PC-9 (cell line): ENCODE measurements around the gene HOXD4. TPM values are rescaled to one million over a fixed set of nuclear protein-coding genes. Genes with fewer than 3 reads are reported as not detected.

ENCODE experiments used
- BruUV-seq: library from RNA; stranded (reverse); fragments of 400-500 nt; replicated peaks from 2 replicates; lab custom pipeline; 2021; lab: Mats Ljungman, UMichigan
- CTCF ChIA-PET: fragments of 300-600 bp; sonication (Branson Sonifier 250); formaldehyde crosslinking; loops from one replicate; lab custom pipeline; 2022; ENCODE audit warnings: antibody characterized with exemption; lab: Charles Lee
- POLR2A ChIA-PET: fragments of 300-600 bp; sonication (Branson Sonifier 250); formaldehyde crosslinking; loops from one replicate; lab custom pipeline; 2022; ENCODE audit warnings: antibody characterized with exemption; ENCODE audit not compliant: unreplicated experiment; lab: Charles Lee
- DNase-seq, 2 experiments: peaks; one replicate each; pipeline versions ENCODE4 v3.0.0 to v3.0.0-alpha.2; 2015 to 2022; ENCODE audit warnings: mixed read lengths in 1 of 2
- H2AFZ ChIP-seq: fragments of 200-600 bp; sonication (generic); 2 replicates; pipeline ENCODE4 v1.8.1; 2017; ENCODE audit warnings: antibody characterized with exemption
- H3F3A ChIP-seq: fragments of 200-600 bp; sonication (generic); 2 replicates; pipeline ENCODE4 v1.8.1; 2017; ENCODE audit warnings: antibody characterized with exemption, mild to moderate bottlenecking, low read depth; ENCODE audit not compliant: insufficient read depth
- H3K27ac ChIP-seq: fragments of 200-600 bp; sonication (generic); 2 replicates; pipeline ENCODE4 v1.6.1; 2016; ENCODE audit warnings: mixed run types
- H3K27me3 ChIP-seq: fragments of 200-600 bp; sonication (generic); 2 replicates; pipeline ENCODE4 v1.6.1; 2016; ENCODE audit warnings: low read depth, mixed run types; ENCODE audit not compliant: insufficient read depth
- H3K36me3 ChIP-seq: fragments of 200-600 bp; sonication (generic); 2 replicates; pipeline ENCODE4 v1.6.1; 2016; ENCODE audit warnings: low read depth, mixed run types
- H3K4me1 ChIP-seq: fragments of 200-600 bp; sonication (generic); replicated peaks from 2 replicates; pipeline ENCODE4 v1.6.1; 2016; ENCODE audit warnings: mixed run types; ENCODE audit not compliant: insufficient read depth
- H3K4me2 ChIP-seq: fragments of 200-600 bp; sonication (generic); 2 replicates; pipeline ENCODE4 v1.6.1; 2017; ENCODE audit warnings: mixed run types
- H3K4me3 ChIP-seq: fragments of 200-600 bp; sonication (generic); 2 replicates; pipeline ENCODE4 v1.6.1; 2016; ENCODE audit warnings: mixed run types
- H3K79me2 ChIP-seq: fragments of 200-600 bp; sonication (generic); 2 replicates; pipeline ENCODE4 v1.6.1; 2017; ENCODE audit warnings: low read depth, mixed run types
- H3K9me2 ChIP-seq: fragments of 200-600 bp; sonication (generic); 2 replicates; pipeline ENCODE4 v1.8.1; 2017; ENCODE audit warnings: mild to moderate bottlenecking; ENCODE audit not compliant: insufficient read depth
- H3K9me3 ChIP-seq: fragments of 200-600 bp; sonication (generic); 2 replicates; pipeline ENCODE4 v1.8.1; 2016; ENCODE audit warnings: low read depth; ENCODE audit not compliant: insufficient read depth
- H4K20me1 ChIP-seq: fragments of 200-600 bp; sonication (generic); 2 replicates; pipeline ENCODE4 v1.8.1; 2017; ENCODE audit not compliant: insufficient read depth
- EZH2 ChIP-seq: fragments of 200-600 bp; sonication (generic); IDR thresholded peaks from 2 replicates; pipeline ENCODE4 v1.8.0; 2017; ENCODE audit warnings: antibody characterized with exemption, low read depth
- intact Hi-C: fragments of 100-400 bp; cut with micrococcal nuclease; formaldehyde crosslinking; loops from one replicate; pipeline ENCODE4 v1.10.0; 2022; ENCODE audit not compliant: unreplicated experiment
- total RNA-seq: library from RNA; stranded (reverse); gene quantifications from 2 replicates; pipeline ENCODE4 v1.2.3, GENCODE V29; 2021
- TF ChIP-seq, protein P1 (sequence below): fragments of 200-600 bp; sonication (generic); conservative IDR thresholded peaks from 2 replicates; pipeline ENCODE4 v1.6.1; 2017; ENCODE audit warnings: mixed run types, antibody characterized with exemption, mild to moderate bottlenecking, moderate library complexity

HOXD4 gene
- total RNA-seq, 1 experiment from 2014 or later, result not detected

DNA sequence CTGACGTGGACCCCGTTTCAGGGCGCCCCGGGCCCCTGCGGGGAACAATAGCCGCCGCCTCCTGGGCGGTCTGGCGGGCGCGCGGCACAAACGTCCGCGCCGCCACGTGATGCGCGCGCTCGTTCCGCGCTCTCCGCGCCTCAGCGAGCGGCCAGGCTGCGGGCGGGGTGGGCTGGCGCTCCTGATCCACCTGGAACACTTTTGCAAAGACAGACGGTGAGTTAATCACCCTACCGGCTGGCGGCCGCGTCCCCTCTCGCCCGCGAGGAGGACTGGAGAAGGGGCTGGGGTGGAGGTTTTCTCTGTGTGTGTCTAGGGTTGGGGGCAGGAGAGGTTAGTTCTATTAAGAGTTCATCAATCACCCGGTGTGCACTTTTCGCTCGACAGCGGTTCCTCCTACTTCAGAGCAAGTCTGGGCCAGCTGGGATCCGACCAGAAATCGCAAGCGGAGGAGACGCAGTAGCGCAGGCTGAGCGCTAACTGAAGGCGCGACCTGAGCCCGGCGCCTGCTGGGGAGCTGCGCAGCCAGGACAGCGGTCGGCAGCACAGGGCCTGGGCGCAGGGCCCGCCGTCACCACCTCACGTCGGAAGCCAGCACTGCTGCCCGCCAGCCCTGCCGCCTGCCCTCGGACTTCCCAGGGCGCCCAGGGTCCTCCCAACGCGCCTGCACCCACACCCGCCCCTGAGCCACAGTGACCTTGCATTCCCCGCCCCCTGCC is 26.8 kb downstream of the HOXD4 start:
- Histone ChIP-seq H3K27me3 (peaks cover 68% of the 10 kb centered on the region), H3K36me3 (no peaks in the 10 kb centered on the region), H3K79me2 (no peaks in the 10 kb centered on the region), H3F3A (no peaks in the 10 kb centered on the region), H4K20me1 (no peaks in the 10 kb centered on the region), H3K27ac (no peak overlapping the region), H3K9me3 (no peaks in the 10 kb centered on the region), H3K4me1 (no peaks in the 10 kb centered on the region), H2AFZ (no peak overlapping the region), H3K4me3 (no peak overlapping the region), H3K9me2 (no peaks in the 10 kb centered on the region), H3K4me2 (no peak overlapping the region)
- intact Hi-C loops, result no loop called here
- ChIA-PET POLR2A (no interaction called here), CTCF (no interaction called here)
- BruUV-seq, result no TSS peak
- no peak for DNase-seq
- TF ChIP-seq, protein P1, sequence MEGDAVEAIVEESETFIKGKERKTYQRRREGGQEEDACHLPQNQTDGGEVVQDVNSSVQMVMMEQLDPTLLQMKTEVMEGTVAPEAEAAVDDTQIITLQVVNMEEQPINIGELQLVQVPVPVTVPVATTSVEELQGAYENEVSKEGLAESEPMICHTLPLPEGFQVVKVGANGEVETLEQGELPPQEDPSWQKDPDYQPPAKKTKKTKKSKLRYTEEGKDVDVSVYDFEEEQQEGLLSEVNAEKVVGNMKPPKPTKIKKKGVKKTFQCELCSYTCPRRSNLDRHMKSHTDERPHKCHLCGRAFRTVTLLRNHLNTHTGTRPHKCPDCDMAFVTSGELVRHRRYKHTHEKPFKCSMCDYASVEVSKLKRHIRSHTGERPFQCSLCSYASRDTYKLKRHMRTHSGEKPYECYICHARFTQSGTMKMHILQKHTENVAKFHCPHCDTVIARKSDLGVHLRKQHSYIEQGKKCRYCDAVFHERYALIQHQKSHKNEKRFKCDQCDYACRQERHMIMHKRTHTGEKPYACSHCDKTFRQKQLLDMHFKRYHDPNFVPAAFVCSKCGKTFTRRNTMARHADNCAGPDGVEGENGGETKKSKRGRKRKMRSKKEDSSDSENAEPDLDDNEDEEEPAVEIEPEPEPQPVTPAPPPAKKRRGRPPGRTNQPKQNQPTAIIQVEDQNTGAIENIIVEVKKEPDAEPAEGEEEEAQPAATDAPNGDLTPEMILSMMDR, result no peak
- no peak for TF ChIP-seq EZH2

DNA sequence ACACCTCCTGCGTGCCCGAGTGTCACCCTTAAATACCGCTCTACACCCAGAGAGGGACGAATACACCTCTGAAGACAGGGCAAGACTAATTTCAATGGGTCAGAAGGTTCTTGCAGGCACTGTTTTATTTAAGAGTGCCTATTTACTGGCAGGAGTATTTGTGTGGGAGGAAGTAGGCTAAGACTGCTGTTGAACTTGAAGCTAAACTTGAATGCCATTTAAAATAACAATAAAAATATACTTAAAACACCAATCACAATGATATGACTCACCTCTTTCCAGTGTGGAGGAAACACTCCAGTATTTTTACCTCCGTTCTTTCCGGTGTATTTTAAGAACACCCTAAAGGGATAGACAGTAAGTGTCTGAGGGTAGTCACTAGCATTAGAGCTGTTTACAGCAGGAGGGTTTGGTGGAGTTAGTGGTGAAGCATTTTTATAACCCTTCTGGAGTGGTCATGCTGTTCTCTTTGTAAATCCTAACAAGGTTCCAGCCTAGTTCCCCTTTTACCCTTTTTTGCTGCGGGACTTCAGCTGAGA is 27.5 kb downstream of the HOXD4 start:
- Histone ChIP-seq H3K79me2 (no peaks in the 10 kb centered on the region), H3F3A (no peaks in the 10 kb centered on the region), H4K20me1 (no peaks in the 10 kb centered on the region), H3K27ac (no peak overlapping the region), H3K4me3 (no peak overlapping the region), H3K4me1 (no peaks in the 10 kb centered on the region), H3K9me3 (no peaks in the 10 kb centered on the region), H3K9me2 (no peaks in the 10 kb centered on the region), H3K4me2 (no peak overlapping the region), H3K27me3 (peaks cover 62% of the 10 kb centered on the region), H3K36me3 (no peaks in the 10 kb centered on the region), H2AFZ (no peak overlapping the region)
- BruUV-seq, result no TSS peak
- DNase-seq, result no peak
- ChIA-PET POLR2A (no interaction called here), CTCF (no interaction called here)
- TF ChIP-seq EZH2, result no peak
- TF ChIP-seq, protein P1, result no peak
- intact Hi-C loops, result no loop called here

DNA sequence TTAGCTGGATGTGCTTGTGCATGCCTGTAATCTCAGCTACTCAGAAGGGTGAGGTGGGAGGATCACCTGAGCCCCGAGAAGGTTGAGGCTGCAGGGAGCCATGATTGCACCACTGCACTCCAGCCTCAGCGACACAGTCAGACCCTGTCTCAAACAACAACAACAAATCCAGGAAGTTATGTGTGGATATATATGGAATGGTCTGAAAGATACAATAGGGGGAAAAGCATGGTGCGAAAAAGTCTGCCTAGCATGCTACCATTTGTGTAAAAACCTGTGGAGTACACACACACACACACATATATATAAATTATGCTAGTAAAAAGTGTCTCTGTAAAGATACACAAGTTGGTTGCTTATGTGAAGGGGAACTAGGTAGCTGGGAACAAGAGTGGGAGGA is 30.2 kb downstream of the HOXD4 start:
- BruUV-seq, result no TSS peak
- CTCF ChIA-PET, result no interaction called here
- Histone ChIP-seq H3K27ac (no peak overlapping the region), H3K36me3 (no peaks in the 10 kb centered on the region), H3K27me3 (peaks cover 47% of the 10 kb centered on the region), H3K4me2 (no peak overlapping the region), H3F3A (no peaks in the 10 kb centered on the region), H3K9me3 (no peaks in the 10 kb centered on the region), H4K20me1 (no peaks in the 10 kb centered on the region), H3K4me1 (no peaks in the 10 kb centered on the region), H2AFZ (no peak overlapping the region), H3K9me2 (no peaks in the 10 kb centered on the region), H3K79me2 (no peaks in the 10 kb centered on the region), H3K4me3 (no peak overlapping the region)
- no peak for DNase-seq
- POLR2A ChIA-PET, result no interaction called here
- intact Hi-C loops, result no loop called here
- no peak for TF ChIP-seq EZH2
- TF ChIP-seq, protein P1, result no peak
